H54 (cell line): ENCODE data around the gene MYDGF.

ENCODE experiments used
- DNase-seq: peaks from one replicate; pipeline ENCODE4 v3.0.0; 2011; ENCODE audit warnings: low spot score, mixed read lengths; ENCODE audit not compliant: insufficient read length
- FAIRE-seq: peaks from 3 replicates; lab custom pipeline; 2011; peaks lifted over from hg19 to GRCh38; lab: Jason Lieb, UNC
- POLR2A ChIP-seq: IDR thresholded peaks from 2 replicates; pipeline ENCODE4 v1.6.1; 2011; ENCODE audit warnings: low read depth, mild to moderate bottlenecking, low read length

The MYDGF gene

GRCh38 chr19:4707956-4708650, 38.0 kb upstream of the MYDGF start:
- no peak for DNase-seq

GRCh38 chr19:4707322-4707721, 37.2 kb upstream of the MYDGF start:
- FAIRE-seq (no peak), DNase-seq (no peak)
- TF ChIP-seq POLR2A, result no peak

More at GRCh38 chr19:4707956-4708650, 38.0 kb upstream of the MYDGF start:
- no peak for TF ChIP-seq POLR2A
- FAIRE-seq, result no peak

GRCh38 chr19:4705413-4706131, 35.4 kb upstream of the MYDGF start:
- DNase-seq, result no peak
- no peak for TF ChIP-seq POLR2A
- FAIRE-seq, result no peak

- no peak for TF ChIP-seq POLR2A
- FAIRE-seq (no peak), DNase-seq (no peak)
Measured at GRCh38 chr19:4704317-4704673, 34.2 kb upstream of the MYDGF start.

GRCh38 chr19:4703671-4704316, 33.7 kb upstream of the MYDGF start:
- DNase-seq (no peak), FAIRE-seq (no peak)
- no peak for TF ChIP-seq POLR2A

GRCh38 chr19:4702764-4703163, 32.6 kb upstream of the MYDGF start:
- FAIRE-seq (no peak), DNase-seq (no peak)

GRCh38 chr19:4701557-4701956, 31.4 kb upstream of the MYDGF start:
- FAIRE-seq (no peak), DNase-seq (no peak)
- no peak for TF ChIP-seq POLR2A

More at GRCh38 chr19:4702764-4703163, 32.6 kb upstream of the MYDGF start:
- no peak for TF ChIP-seq POLR2A

GRCh38 chr19:4700693-4700970, 30.5 kb upstream of the MYDGF start:
- FAIRE-seq, result no peak
- no peak for DNase-seq

GRCh38 chr19:4699826-4700692, 29.9 kb upstream of the MYDGF start:
- no peak for TF ChIP-seq POLR2A
- no peak for FAIRE-seq

More at GRCh38 chr19:4700693-4700970, 30.5 kb upstream of the MYDGF start:
- TF ChIP-seq POLR2A, result no peak

GRCh38 chr19:4697304-4697703, 27.2 kb upstream of the MYDGF start:
- DNase-seq, result no peak
- no peak for FAIRE-seq
- TF ChIP-seq POLR2A, result no peak

More at GRCh38 chr19:4699826-4700692, 29.9 kb upstream of the MYDGF start:
- DNase-seq, result no peak

- no peak for DNase-seq
- TF ChIP-seq POLR2A, result no peak
- FAIRE-seq, result no peak
Measured at GRCh38 chr19:4695224-4695731, 25.1 kb upstream of the MYDGF start.

- DNase-seq (peak; percentile 99), FAIRE-seq (peak; percentile 94)
- 0 out of 2 replicates have a peak, but pooled peaks have one; percentile 15 for TF ChIP-seq POLR2A
Measured at GRCh38 chr19:4694211-4694987, 24.3 kb upstream of the MYDGF start.
